ENCODE data around the gene HEBP1. TPM values are rescaled to one million over a fixed set of nuclear protein-coding genes. Genes with fewer than 3 reads are reported as not detected.

HEBP1 gene
- total RNA-seq, 2 experiments from 2014 or later: 23.5 to 28.6 TPM

GRCh38 chr12:12951504-12951903 lies 48.6 kb downstream of the HEBP1 start:
- H3K4me3 Mint-ChIP-seq: no peak overlapping the region
- ChIA-PET POLR2A (no interaction called here), CTCF (no interaction called here)
- H3K4me1 Mint-ChIP-seq: peaks cover 5% of the 10 kb centered on the region
- H3K36me3 Mint-ChIP-seq (ENCODE audit: low read depth): no peaks in the 10 kb centered on the region
- no peak for DNase-seq
- no peaks in the 10 kb centered on the region for H3K27me3 Mint-ChIP-seq
- no peak for ATAC-seq
- intact Hi-C loops (cut with DNase I, micrococcal nuclease): no loop called here
- H3K9me3 Mint-ChIP-seq (ENCODE audit: low read depth): no peaks in the 10 kb centered on the region
- H3K27ac Mint-ChIP-seq: no peak overlapping the region

DNA sequence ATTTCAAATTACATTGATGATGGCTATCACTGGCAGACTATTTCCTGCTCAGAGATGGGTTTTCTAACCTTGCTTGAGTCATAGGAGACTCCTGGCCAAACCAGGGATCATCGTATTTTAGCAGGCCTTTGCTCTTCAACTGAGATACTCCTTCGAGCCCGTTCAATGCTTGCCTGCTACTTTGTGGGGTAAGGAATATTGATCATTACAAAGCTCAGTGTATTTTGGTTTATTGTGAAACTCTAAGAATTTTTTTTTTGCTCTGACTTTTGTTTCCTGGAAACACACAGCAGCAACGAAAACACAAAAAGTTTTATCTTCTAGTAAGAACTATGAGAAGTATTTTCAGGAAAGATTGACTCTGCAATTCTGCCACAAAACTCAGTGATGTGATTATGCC lies 52.2 kb downstream of the HEBP1 start:
- no peaks in the 10 kb centered on the region for H3K9me3 Mint-ChIP-seq (ENCODE audit: low read depth)
- H3K4me1 Mint-ChIP-seq: peaks cover 5% of the 10 kb centered on the region
- ATAC-seq (no peak), DNase-seq (no peak)
- intact Hi-C loops (cut with DNase I, micrococcal nuclease): no loop called here
- ChIA-PET CTCF (no interaction called here), POLR2A (no interaction called here)
- H3K27ac Mint-ChIP-seq: no peak overlapping the region
- no peak overlapping the region for H3K4me3 Mint-ChIP-seq
- no peaks in the 10 kb centered on the region for H3K36me3 Mint-ChIP-seq (ENCODE audit: low read depth)
- H3K27me3 Mint-ChIP-seq: no peaks in the 10 kb centered on the region

DNA sequence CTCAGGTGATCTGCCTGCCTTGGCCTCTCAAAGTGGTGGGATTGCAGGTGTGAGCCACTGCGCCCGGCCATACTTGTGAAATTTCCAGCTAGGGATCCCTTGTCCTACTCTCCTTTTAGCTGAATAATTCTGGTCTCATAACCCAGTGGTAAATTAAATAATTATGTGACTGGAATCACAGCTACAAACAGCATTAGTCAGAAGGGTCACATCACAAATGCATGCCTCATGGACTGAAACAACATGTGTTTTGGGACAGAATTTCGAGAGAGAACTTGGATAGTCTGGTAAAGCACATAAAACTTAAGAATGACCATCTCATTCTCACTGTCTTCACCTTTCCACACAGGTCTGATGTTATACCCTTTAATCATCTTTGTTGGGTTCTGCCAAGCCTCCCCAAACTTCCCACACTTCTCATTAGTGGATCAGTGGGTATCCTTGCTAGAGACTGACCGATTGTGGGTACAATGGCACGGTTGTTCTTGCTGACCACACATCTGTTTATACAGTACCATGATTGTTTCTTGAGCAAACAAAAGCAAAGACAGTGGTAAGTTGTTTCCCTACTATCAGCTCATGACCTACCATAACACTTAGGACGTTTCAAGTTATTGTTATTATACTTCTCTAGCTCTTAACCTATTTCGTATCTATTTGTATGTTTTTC lies 53.2 kb downstream of the HEBP1 start:
- Mint-ChIP-seq H3K36me3 (ENCODE audit: low read depth) (no peaks in the 10 kb centered on the region), H3K27ac (no peak overlapping the region), H3K4me3 (no peak overlapping the region), H3K4me1 (peaks cover 5% of the 10 kb centered on the region), H3K27me3 (no peaks in the 10 kb centered on the region), H3K9me3 (ENCODE audit: low read depth) (no peaks in the 10 kb centered on the region)
- DNase-seq: no peak
- no peak for ATAC-seq
- intact Hi-C loops (cut with DNase I, micrococcal nuclease): no loop called here
- POLR2A ChIA-PET: no interaction called here
- CTCF ChIA-PET: interaction anchor here (0.6 to 1.5 kb wide), 2 partner anchors 8 to 11 kb away, joined by 3 read pairs; no protein-coding TSS in a partner anchor

DNA sequence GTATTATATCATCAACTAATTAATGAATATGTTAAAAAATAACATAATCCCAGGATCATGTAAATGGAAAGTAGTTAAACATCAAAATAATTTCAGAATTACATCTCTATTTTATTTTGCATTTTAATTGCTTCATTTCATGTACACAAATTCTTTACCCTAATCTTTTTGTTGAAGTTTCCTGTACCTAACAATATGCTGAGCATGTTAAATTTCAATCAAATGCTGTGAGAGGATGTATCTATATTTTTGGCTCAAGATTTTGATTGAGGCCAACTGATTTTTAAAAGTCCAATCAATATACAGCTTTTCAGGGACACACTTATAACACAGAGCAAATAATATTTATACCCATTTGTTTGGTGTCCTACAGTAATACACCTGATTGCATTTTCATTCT lies 54.5 kb downstream of the HEBP1 start:
- H3K27me3 Mint-ChIP-seq: no peaks in the 10 kb centered on the region
- ChIA-PET CTCF (no interaction called here), POLR2A (no interaction called here)
- no peaks in the 10 kb centered on the region for H3K36me3 Mint-ChIP-seq (ENCODE audit: low read depth)
- no peak overlapping the region for H3K27ac Mint-ChIP-seq
- ATAC-seq (no peak), DNase-seq (no peak)
- H3K9me3 Mint-ChIP-seq (ENCODE audit: low read depth): no peaks in the 10 kb centered on the region
- peaks cover 5% of the 10 kb centered on the region for H3K4me1 Mint-ChIP-seq
- intact Hi-C loops (cut with DNase I, micrococcal nuclease): no loop called here
- H3K4me3 Mint-ChIP-seq: no peak overlapping the region

- Mint-ChIP-seq H3K27ac (no peak overlapping the region), H3K4me3 (no peak overlapping the region), H3K27me3 (no peaks in the 10 kb centered on the region), H3K36me3 (ENCODE audit: low read depth) (no peaks in the 10 kb centered on the region), H3K9me3 (ENCODE audit: low read depth) (no peaks in the 10 kb centered on the region), H3K4me1 (peaks cover 5% of the 10 kb centered on the region)
- ATAC-seq (no peak), DNase-seq (no peak)
- intact Hi-C loops (cut with DNase I, micrococcal nuclease): no loop called here
- POLR2A ChIA-PET: no interaction called here
- CTCF ChIA-PET: no interaction called here
Measured at GRCh38 chr12:12943586-12944260, 56.3 kb downstream of the HEBP1 start.

- Mint-ChIP-seq H3K4me1 (no peaks in the 10 kb centered on the region), H3K9me3 (ENCODE audit: low read depth) (no peaks in the 10 kb centered on the region), H3K27me3 (no peaks in the 10 kb centered on the region), H3K4me3 (no peak overlapping the region), H3K36me3 (ENCODE audit: low read depth) (no peaks in the 10 kb centered on the region), H3K27ac (no peak overlapping the region)
- no peak for DNase-seq
- CTCF ChIA-PET: interaction anchor here (0.5 to 1.3 kb wide), 5 partner anchors 28 to 315 kb away, joined by 3 to 4 read pairs (median 3); no protein-coding TSS in a partner anchor
- intact Hi-C loops (cut with DNase I, micrococcal nuclease): no loop called here
- ATAC-seq: no peak
- POLR2A ChIA-PET: no interaction called here
Measured at GRCh38 chr12:12941450-12942350, 58.4 kb downstream of the HEBP1 start.

DNA sequence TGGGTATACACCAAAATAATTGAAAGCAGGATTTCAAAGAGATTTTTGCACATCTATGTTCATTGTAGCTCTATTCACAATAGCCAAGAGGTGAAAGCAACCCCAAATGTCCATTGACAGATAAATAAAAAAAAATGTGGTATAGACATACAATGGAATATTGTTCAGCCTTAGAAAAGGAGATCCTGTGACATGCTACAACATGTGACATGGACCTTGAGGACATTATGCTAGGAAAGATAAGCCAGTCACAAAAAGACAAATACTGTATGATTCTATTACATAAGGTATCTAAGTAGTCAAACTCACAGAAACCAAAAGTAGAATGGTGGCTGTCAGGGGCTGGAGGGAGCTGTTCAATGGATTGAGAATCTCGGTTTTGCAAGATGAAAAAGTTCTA lies 60.2 kb downstream of the HEBP1 start:
- ATAC-seq (no peak), DNase-seq (no peak)
- Mint-ChIP-seq H3K4me1 (no peaks in the 10 kb centered on the region), H3K27me3 (no peaks in the 10 kb centered on the region), H3K36me3 (ENCODE audit: low read depth) (no peaks in the 10 kb centered on the region), H3K4me3 (no peak overlapping the region), H3K9me3 (ENCODE audit: low read depth) (no peaks in the 10 kb centered on the region), H3K27ac (no peak overlapping the region)
- intact Hi-C loops (cut with DNase I, micrococcal nuclease): no loop called here
- CTCF ChIA-PET: interaction anchor here (1.5 to 2.2 kb wide), 2 partner anchors 24 to 272 kb away, joined by 5 to 10 read pairs; no protein-coding TSS in a partner anchor
- POLR2A ChIA-PET: no interaction called here

GRCh38 chr12:12938541-12938940 lies 61.5 kb downstream of the HEBP1 start:
- intact Hi-C loops (cut with DNase I, micrococcal nuclease): no loop called here
- ChIA-PET POLR2A (no interaction called here), CTCF (interaction anchor here (0.8 to 2.2 kb wide), 4 partner anchors 9 to 273 kb away, joined by 3 to 10 read pairs (median 4); no protein-coding TSS in a partner anchor)

GRCh38 chr12:12936983-12937491 lies 63.0 kb downstream of the HEBP1 start:
- ATAC-seq (no peak), DNase-seq (no peak)
- H3K4me3 Mint-ChIP-seq: no peak overlapping the region
- no peak overlapping the region for H3K27ac Mint-ChIP-seq
- H3K4me1 Mint-ChIP-seq: no peaks in the 10 kb centered on the region
- intact Hi-C loops (cut with DNase I, micrococcal nuclease): no loop called here
- no peaks in the 10 kb centered on the region for H3K9me3 Mint-ChIP-seq (ENCODE audit: low read depth)
- no peaks in the 10 kb centered on the region for H3K36me3 Mint-ChIP-seq (ENCODE audit: low read depth)
- ChIA-PET POLR2A (no interaction called here), CTCF (interaction anchor here (0.6 to 0.7 kb wide), 2 partner anchors 20 to 766 kb away, joined by 3 read pairs; no protein-coding TSS in a partner anchor)
- no peaks in the 10 kb centered on the region for H3K27me3 Mint-ChIP-seq

More at GRCh38 chr12:12938541-12938940, 61.5 kb downstream of the HEBP1 start:
- Mint-ChIP-seq H3K9me3 (ENCODE audit: low read depth) (no peaks in the 10 kb centered on the region), H3K27ac (no peak overlapping the region), H3K4me1 (no peaks in the 10 kb centered on the region), H3K4me3 (no peak overlapping the region), H3K27me3 (no peaks in the 10 kb centered on the region), H3K36me3 (ENCODE audit: low read depth) (no peaks in the 10 kb centered on the region)
- ATAC-seq (no peak), DNase-seq (no peak)

GRCh38 chr12:12934556-12934955 lies 65.5 kb downstream of the HEBP1 start:
- Mint-ChIP-seq H3K27ac (no peak overlapping the region), H3K36me3 (ENCODE audit: low read depth) (no peaks in the 10 kb centered on the region), H3K4me3 (no peak overlapping the region), H3K9me3 (ENCODE audit: low read depth) (no peaks in the 10 kb centered on the region), H3K27me3 (no peaks in the 10 kb centered on the region), H3K4me1 (no peaks in the 10 kb centered on the region)
- ATAC-seq: no peak
- CTCF ChIA-PET: no interaction called here
- no peak for DNase-seq
- POLR2A ChIA-PET: no interaction called here
- intact Hi-C loops (cut with DNase I, micrococcal nuclease): no loop called here

DNA sequence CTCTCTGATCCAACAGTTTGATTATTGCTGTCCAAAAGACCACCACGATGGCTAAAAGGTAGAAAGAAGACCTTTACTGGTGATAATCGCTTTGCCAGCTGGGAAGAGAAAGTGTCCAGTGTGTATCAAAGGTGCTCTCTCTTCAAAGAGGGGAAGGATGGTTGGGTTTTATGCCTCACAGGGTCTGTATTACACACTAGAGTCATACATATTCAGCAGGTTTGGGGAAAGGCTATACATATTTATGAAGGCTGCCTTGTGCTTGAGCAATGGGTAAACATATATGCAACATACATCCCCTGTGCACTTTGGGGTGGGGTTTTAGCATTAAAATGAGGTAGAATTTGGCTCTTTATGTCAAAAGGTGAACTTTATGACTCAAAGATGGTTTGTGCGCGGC lies 66.3 kb downstream of the HEBP1 start:
- ChIA-PET POLR2A (no interaction called here), CTCF (no interaction called here)
- DNase-seq (no peak), ATAC-seq (no peak)
- H3K27ac Mint-ChIP-seq: no peak overlapping the region
- no peaks in the 10 kb centered on the region for H3K36me3 Mint-ChIP-seq (ENCODE audit: low read depth)
- H3K4me3 Mint-ChIP-seq: no peak overlapping the region
- no peaks in the 10 kb centered on the region for H3K4me1 Mint-ChIP-seq
- H3K27me3 Mint-ChIP-seq: no peaks in the 10 kb centered on the region
- no peaks in the 10 kb centered on the region for H3K9me3 Mint-ChIP-seq (ENCODE audit: low read depth)
- intact Hi-C loops (cut with DNase I, micrococcal nuclease): no loop called here

Data from activated CD4-positive, alpha-beta T cell treated with anti-CD3 and anti-CD28 coated beads for 36 hours (primary cell).